HepG2 (cell line): ENCODE results near the gene EFNA2. TPM values are rescaled to one million over a fixed set of nuclear protein-coding genes. Genes with fewer than 3 reads are reported as not detected.

Source experiments
- ARNTL ChIP-seq: sonication (generic); formaldehyde crosslinking; IDR thresholded peaks from 2 replicates; pipeline ENCODE4 v1.4.0; 2020; ENCODE audit warnings: mild to moderate bottlenecking, missing genetic modification reagents
- BHLHE40 ChIP-seq: IDR thresholded peaks from 2 replicates; pipeline ENCODE4 v1.6.1; 2011; ENCODE audit warnings: low read length, improper control_type of control experiment
- BRD4 ChIP-seq: sonication (generic); formaldehyde crosslinking; IDR thresholded peaks from 2 replicates; pipeline ENCODE4 v1.4.0; 2020; ENCODE audit warnings: missing genetic modification reagents
- DMTF1 ChIP-seq: sonication (generic); formaldehyde crosslinking; IDR thresholded peaks from 2 replicates; pipeline ENCODE4 v1.4.0; 2020; ENCODE audit warnings: mild to moderate bottlenecking, missing genetic modification reagents
- FOXC1 ChIP-seq: sonication (generic); formaldehyde crosslinking; IDR thresholded peaks from 2 replicates; pipeline ENCODE4 v1.8.0; 2022; ENCODE audit warnings: mild to moderate bottlenecking, missing genetic modification reagents, borderline replicate concordance
- HNRNPH1 ChIP-seq: fragments of 200-400 bp; formaldehyde crosslinking; optimal IDR thresholded peaks from 2 replicates; pipeline ENCODE3; 2017; ENCODE audit warnings: mild to moderate bottlenecking, low read depth, low read length
- KDM5A ChIP-seq: fragments of 200-600 bp; sonication (generic); IDR thresholded peaks from 2 replicates; pipeline ENCODE4 v1.7.0; 2018; ENCODE audit warnings: antibody characterized with exemption, mild to moderate bottlenecking, low read length, borderline replicate concordance
- NONO ChIP-seq, 2 experiments: fragments of 450-650 bp in 1 of 2; sonication (generic) in 1 of 2; formaldehyde crosslinking in 1 of 2; IDR thresholded peaks in 1 of 2; conservative IDR thresholded peaks in 1 of 2; 2 replicates each; pipeline versions ENCODE4 v1.6.1 to v1.8.0; 2017 to 2022; ENCODE audit warnings: mild to moderate bottlenecking in 1 of 2, missing genetic modification reagents in 1 of 2, moderate library complexity in 1 of 2
- NR0B2 ChIP-seq: sonication (generic); formaldehyde crosslinking; IDR thresholded peaks from 2 replicates; pipeline ENCODE4 v1.4.0; 2020; ENCODE audit warnings: mild to moderate bottlenecking, missing genetic modification reagents
- PHF8 ChIP-seq: sonication (generic); formaldehyde crosslinking; IDR thresholded peaks from 2 replicates; pipeline ENCODE4 v1.5.0; 2020; ENCODE audit warnings: missing genetic modification reagents
- RBFOX2 ChIP-seq: fragments of 200-400 bp; formaldehyde crosslinking; IDR thresholded peaks from 2 replicates; pipeline ENCODE4 v1.6.1; 2017; ENCODE audit warnings: low read depth, mild to moderate bottlenecking, low read length
- SIN3A ChIP-seq: IDR thresholded peaks from 2 replicates; pipeline ENCODE4 v1.6.1; 2011; ENCODE audit warnings: low read depth, mild to moderate bottlenecking, control low read depth, low read length, borderline replicate concordance
- ZBTB42 ChIP-seq: sonication (generic); formaldehyde crosslinking; IDR thresholded peaks from 2 replicates; pipeline ENCODE4 v1.5.0; 2020; ENCODE audit warnings: mild to moderate bottlenecking, missing genetic modification reagents
- ZC3H13 ChIP-seq: sonication (generic); formaldehyde crosslinking; IDR thresholded peaks from 2 replicates; pipeline ENCODE4 v1.8.1; 2023; ENCODE audit warnings: mild to moderate bottlenecking, missing genetic modification reagents, moderate library complexity
- ZFAT ChIP-seq: sonication (generic); formaldehyde crosslinking; conservative IDR thresholded peaks from 2 replicates; pipeline ENCODE4 v1.8.1; 2023; ENCODE audit warnings: missing genetic modification reagents, inconsistent platforms
- ZFP36L2 ChIP-seq: sonication (generic); formaldehyde crosslinking; IDR thresholded peaks from 2 replicates; pipeline ENCODE4 v1.4.0; 2020; ENCODE audit warnings: missing genetic modification reagents
- ZGPAT ChIP-seq: IDR thresholded peaks from 2 replicates; pipeline ENCODE4 v1.6.1; 2016; ENCODE audit warnings: mild to moderate bottlenecking
- ZNF33A ChIP-seq: sonication (generic); formaldehyde crosslinking; IDR thresholded peaks from 2 replicates; pipeline ENCODE4 v1.5.1; 2020; ENCODE audit warnings: missing genetic modification reagents, mild to moderate bottlenecking, moderate library complexity, borderline replicate concordance
- ZNF691 ChIP-seq: sonication (generic); formaldehyde crosslinking; IDR thresholded peaks from 2 replicates; pipeline ENCODE4 v1.4.0; 2020; ENCODE audit warnings: missing genetic modification reagents, low read depth, mild to moderate bottlenecking, borderline replicate concordance
- ZNF770 ChIP-seq: sonication (generic); formaldehyde crosslinking; IDR thresholded peaks from 2 replicates; pipeline ENCODE4 v1.5.0; 2020; ENCODE audit warnings: mild to moderate bottlenecking, missing genetic modification reagents
- ZNF792 ChIP-seq: IDR thresholded peaks from 2 replicates; pipeline ENCODE4 v1.6.1; 2016
- polyA plus RNA-seq, 8 experiments: library from polyadenylated mRNA; depleted of rRNA in 3 of 8; stranded (reverse) in 7 of 8; unstranded in 1 of 8; fragments of >200 nt; fragmentation: Illumina TruSeq in 4 of 8; extraction: Trizol in 4 of 8; gene quantifications; 2 replicates each; pipeline versions ENCODE4 v1.2.1 to v1.2.3, GENCODE V29; 2011 to 2016; ENCODE audit warnings: low read depth in 4 of 8, missing spikeins in 1 of 8, mixed read lengths in 1 of 8; ENCODE audit not compliant: insufficient read depth in 1 of 8
- total RNA-seq, 5 experiments: library from RNA; depleted of rRNA; stranded (reverse); fragments of >200 nt; fragmentation: Illumina TruSeq; extraction: Trizol; gene quantifications; 2 replicates each; pipeline ENCODE4 v1.2.3, GENCODE V29; 2016; ENCODE audit warnings: low read depth in 1 of 5

Gene EFNA2
- total and polyA plus RNA-seq, 2 of the 13 experiments (the other 11 are each of a cell fraction or from before 2014, with no cell fraction given) = 6.0 to 9.9 TPM

- TF ChIP-seq KDM5A (0 out of 2 replicates have a peak, but pooled peaks have one; percentile 56), ZNF33A (CRISPR knock-in tag) (no peak), ZFAT (CRISPR knock-in tag) (no peak), ZNF792 (CRISPR knock-in tag) (peak; percentile 42; the same call in 1 of the 2 replicates), SIN3A (peak; percentile 65; the same call in 1 of the 2 replicates), FOXC1 (CRISPR knock-in tag) (peak; percentile 41; the same call in 1 of the 2 replicates), ZNF691 (CRISPR knock-in tag) (0 out of 2 replicates have a peak, but pooled peaks have one; percentile 5), BHLHE40 (peak; percentile 82), ZC3H13 (CRISPR knock-in tag) (peak; percentile 26; the same call in 1 of the 2 replicates), RBFOX2 (peak; percentile 51), HNRNPH1 (no peak), ZFP36L2 (CRISPR knock-in tag) (no peak), DMTF1 (no peak), ZNF770 (CRISPR knock-in tag) (no peak; the same call in 1 of the 2 replicates), ZBTB42 (0 out of 2 replicates have a peak, but pooled peaks have one; percentile 18), ZGPAT (CRISPR knock-in tag) (no peak), NONO (IDR thresholded peaks at IDR 0.05) (no peak), NONO (CRISPR knock-in tag; conservative IDR thresholded peaks at IDR 0.05) (0 out of 2 replicates have a peak, but pooled peaks have one; percentile 49), NR0B2 (CRISPR knock-in tag) (0 out of 2 replicates have a peak, but pooled peaks have one; percentile 30), ARNTL (CRISPR knock-in tag) (peak; percentile 75; the same call in 1 of the 2 replicates), BRD4 (CRISPR knock-in tag) (peak; percentile 48; the same call in 1 of the 2 replicates), PHF8 (CRISPR knock-in tag) (peak; percentile 28; the same call in 1 of the 2 replicates)
These were observed 24.7 kb upstream of the EFNA2 start (continued) for GRCh38 chr19:1260749-1261537.
